B cell (primary cell): ENCODE results near the gene RNASET2. TPM values are rescaled to one million over a fixed set of nuclear protein-coding genes. Genes with fewer than 3 reads are reported as not detected.

Experiments used
- ATAC-seq: fragments of 200-7000 bp; cut with Tn5 transposase; one replicate; pipeline ENCODE4 v1.10.0; 2021; ENCODE audit warnings: low read depth, mild to moderate bottlenecking, moderate number of reproducible peaks, moderate library complexity
- CTCF ChIA-PET: fragments of 350-600 bp; sonication (Branson Sonifier 250); formaldehyde crosslinking; loops from one replicate; lab custom pipeline; 2021; ENCODE audit warnings: antibody characterized with exemption, inconsistent platforms; lab: Charles Lee
- POLR2A ChIA-PET: fragments of 350-600 bp; sonication (Branson Sonifier 250); formaldehyde crosslinking; loops from one replicate; lab custom pipeline; 2021; ENCODE audit warnings: antibody characterized with exemption; lab: Charles Lee
- DNase-seq: peaks from one replicate; pipeline ENCODE4 v3.0.0; 2013
- H2AFZ ChIP-seq: 2 replicates; pipeline ENCODE4 v1.6.1; 2012; ENCODE audit warnings: mild to moderate bottlenecking, low read depth, low read length; ENCODE audit not compliant: insufficient read depth, poor library complexity, severe bottlenecking
- H3K27ac ChIP-seq, 2 donors: 1 replicate in 1 of 2; 2 replicates in 1 of 2; pipeline ENCODE4 v1.5.1; 2012 to 2013; ENCODE audit warnings: low read length in 2 of 2, mild to moderate bottlenecking in 2 of 2, moderate library complexity in 1 of 2
- H3K27me3 ChIP-seq, 4 experiments: fragments of 200-600 bp in 1 of 4; sonication (generic) in 1 of 4; replicated peaks in 1 of 4; 1 replicate in 2 of 4; 2 replicates in 2 of 4; pipeline versions ENCODE4 v1.6.1 to v1.7.0; 2013 to 2016; ENCODE audit warnings: low read length in 3 of 4, mild to moderate bottlenecking in 2 of 4, mixed read lengths in 1 of 4, moderate library complexity in 1 of 4; ENCODE audit not compliant: insufficient read depth in 4 of 4, control insufficient read depth in 3 of 4; ENCODE audit errors: control extremely low read depth in 1 of 4
- H3K36me3 ChIP-seq, 2 experiments: replicated peaks in 1 of 2; 1 replicate in 1 of 2; 2 replicates in 1 of 2; pipeline versions ENCODE4 v1.6.1 to v1.7.1; 2013; ENCODE audit warnings: low read length in 1 of 2; ENCODE audit not compliant: insufficient read depth in 2 of 2, control insufficient read depth in 1 of 2; ENCODE audit errors: control extremely low read depth in 1 of 2, extremely low read depth in 1 of 2
- H3K4me1 ChIP-seq, 2 donors: fragments of 200-600 bp in 1 of 2; sonication (generic) in 1 of 2; 1 replicate in 1 of 2; 2 replicates in 1 of 2; pipeline versions ENCODE4 v1.5.1 to v1.6.1; 2013 to 2017; ENCODE audit warnings: low read length in 2 of 2; ENCODE audit not compliant: control insufficient read depth in 2 of 2, insufficient read depth in 2 of 2
- H3K4me2 ChIP-seq: replicated peaks from 2 replicates; pipeline ENCODE3; 2012; ENCODE audit warnings: mild to moderate bottlenecking, low read depth, low read length; ENCODE audit not compliant: poor library complexity, severe bottlenecking
- H3K4me3 ChIP-seq, 5 experiments: fragments of 200-600 bp in 1 of 5; sonication (generic) in 1 of 5; 1 replicate in 3 of 5; 2 replicates in 2 of 5; pipeline versions ENCODE4 v1.5.1 to v1.7.0; 2011 to 2016; ENCODE audit warnings: low read length in 4 of 5, mild to moderate bottlenecking in 4 of 5, low read depth in 2 of 5, control low read depth in 1 of 5, moderate library complexity in 1 of 5; ENCODE audit not compliant: insufficient read depth in 1 of 5; ENCODE audit errors: control extremely low read depth in 1 of 5, extremely low read depth in 1 of 5
- H3K79me2 ChIP-seq: fragments of 200-600 bp; sonication (generic); one replicate; pipeline ENCODE4 v1.6.0; 2016; ENCODE audit warnings: low read length; ENCODE audit not compliant: control insufficient read depth, insufficient read depth
- H3K9ac ChIP-seq: fragments of 200-600 bp; sonication (generic); 2 replicates; pipeline ENCODE4 v1.6.1; 2017; ENCODE audit warnings: mild to moderate bottlenecking, low read length, moderate library complexity
- H3K9me3 ChIP-seq, 3 donors: one replicate each; pipeline versions ENCODE4 v1.6.1 to v1.7.1; 2013; ENCODE audit warnings: low read length in 2 of 3; ENCODE audit not compliant: control insufficient read depth in 2 of 3, insufficient read depth in 1 of 3; ENCODE audit errors: control extremely low read depth in 1 of 3
- H4K20me1 ChIP-seq: 2 replicates; pipeline ENCODE4 v1.6.0; 2012; ENCODE audit warnings: mild to moderate bottlenecking, low read length; ENCODE audit not compliant: insufficient read depth, control insufficient read depth, poor library complexity, severe bottlenecking
- H3K27ac Mint-ChIP-seq: one replicate; pipeline ENCODE4 v1.8.0; 2021; ENCODE audit warnings: mixed read lengths
- H3K27me3 Mint-ChIP-seq: one replicate; pipeline ENCODE4 v1.8.0; 2021; ENCODE audit warnings: mixed read lengths
- H3K4me1 Mint-ChIP-seq: one replicate; pipeline ENCODE4 v1.8.0; 2021; ENCODE audit warnings: mixed read lengths
- H3K4me3 Mint-ChIP-seq: one replicate; pipeline ENCODE4 v1.8.0; 2021; ENCODE audit warnings: mixed read lengths
- H3K9me3 Mint-ChIP-seq: one replicate; pipeline ENCODE4 v1.8.0; 2022; ENCODE audit warnings: mixed read lengths; ENCODE audit not compliant: insufficient read depth
- EZH2 ChIP-seq: IDR thresholded peaks from 2 replicates; pipeline ENCODE4 v1.6.1; 2012; ENCODE audit warnings: borderline replicate concordance, low read depth, mild to moderate bottlenecking, moderate library complexity, low read length; ENCODE audit not compliant: insufficient read depth, poor library complexity, severe bottlenecking
- WGBS: methylation state at CpG from one replicate; pipeline ENCODE4 v1.1.5; 2013; ENCODE audit warnings: missing lambda C conversion rate; ENCODE audit not compliant: insufficient coverage; 5-methylcytosine and 5-hydroxymethylcytosine counted together
- intact Hi-C: fragments of 100-400 bp; cut with micrococcal nuclease; formaldehyde crosslinking; loops from one replicate; pipeline ENCODE4 v1.10.0; 2022
- polyA plus RNA-seq: library from polyadenylated mRNA; depleted of rRNA; stranded (reverse); fragments of >200 nt; gene quantifications from 2 replicates; pipeline ENCODE4 v1.2.3, GENCODE V29; 2012
- total RNA-seq, 2 donors: library from RNA; stranded (reverse); fragments of 120-200 nt in 1 of 2; gene quantifications; 1 replicate in 1 of 2; 2 replicates in 1 of 2; pipeline versions ENCODE4 v1.2.3 to v1.2.4, GENCODE V29; 2013 to 2022
- TF ChIP-seq, protein P1 (sequence below): fragments of 200-600 bp; IDR thresholded peaks from one replicate; pipeline ENCODE4 v1.8.0; 2022; ENCODE audit warnings: antibody characterized with exemption, mild to moderate bottlenecking

Gene RNASET2
- total and polyA plus RNA-seq, 2 donors (not counting 1 experiment from before 2014, with no cell fraction given): 293 to 330 TPM

DNA sequence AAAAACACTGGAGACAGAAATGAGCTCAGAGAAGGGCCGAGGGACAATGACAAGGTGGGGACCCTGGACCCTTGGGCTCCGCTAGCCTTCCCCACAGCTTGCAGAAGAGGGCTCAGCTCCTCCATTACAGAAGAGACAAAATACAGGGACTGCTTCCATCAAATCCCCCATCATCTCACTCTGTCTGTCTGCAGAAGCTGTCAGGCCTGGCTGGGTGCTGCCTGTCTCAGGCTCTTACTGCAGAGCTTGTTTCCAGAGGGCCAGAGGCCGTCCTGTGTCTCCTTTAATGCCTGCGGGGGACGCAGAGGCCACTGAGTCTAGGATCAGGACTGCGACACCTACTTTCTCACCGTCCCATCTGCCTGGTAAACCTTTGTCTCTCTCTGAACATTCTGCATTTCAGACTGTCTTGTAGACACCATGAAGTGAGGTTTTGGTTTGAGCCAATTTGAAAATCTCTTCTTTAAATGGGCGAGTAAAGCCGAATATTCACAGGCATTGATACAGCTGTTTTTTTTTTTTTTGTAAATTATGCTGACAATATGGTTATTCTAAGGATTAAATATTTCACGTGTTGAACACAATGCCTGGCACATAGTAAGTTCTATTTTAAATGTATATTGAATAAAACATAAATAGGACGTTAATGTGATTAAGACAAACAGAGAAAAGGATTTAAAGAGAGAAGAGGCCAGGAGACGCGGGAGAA, 28.3 kb downstream of the RNASET2 start:
- Mint-ChIP-seq H3K4me1 (peaks cover 43% of the 10 kb centered on the region), H3K4me3 (no peak overlapping the region), H3K27me3 (no peaks in the 10 kb centered on the region), H3K27ac (peak overlapping the region; percentile 96), H3K9me3 (no peaks in the 10 kb centered on the region)
- Histone ChIP-seq H3K4me1 (peaks cover 21 to 29% of the 10 kb centered on the region in 2 donors), H3K36me3 (peaks cover 4 to 64% of the 10 kb centered on the region in 2 experiments), H3K79me2 (peaks cover 36% of the 10 kb centered on the region), H3K27me3 (no peaks in the 10 kb centered on the region), H4K20me1 (peaks cover 55% of the 10 kb centered on the region), H2AFZ (no peak overlapping the region), H3K9ac (no peak overlapping the region), H3K9me3 (no peaks in the 10 kb centered on the region), H3K4me2 (no peak overlapping the region), H3K4me3 (no peak overlapping the region), H3K27ac (peak overlapping the region in 1 of 2 donors; percentile 46)
- TF ChIP-seq, protein P1, sequence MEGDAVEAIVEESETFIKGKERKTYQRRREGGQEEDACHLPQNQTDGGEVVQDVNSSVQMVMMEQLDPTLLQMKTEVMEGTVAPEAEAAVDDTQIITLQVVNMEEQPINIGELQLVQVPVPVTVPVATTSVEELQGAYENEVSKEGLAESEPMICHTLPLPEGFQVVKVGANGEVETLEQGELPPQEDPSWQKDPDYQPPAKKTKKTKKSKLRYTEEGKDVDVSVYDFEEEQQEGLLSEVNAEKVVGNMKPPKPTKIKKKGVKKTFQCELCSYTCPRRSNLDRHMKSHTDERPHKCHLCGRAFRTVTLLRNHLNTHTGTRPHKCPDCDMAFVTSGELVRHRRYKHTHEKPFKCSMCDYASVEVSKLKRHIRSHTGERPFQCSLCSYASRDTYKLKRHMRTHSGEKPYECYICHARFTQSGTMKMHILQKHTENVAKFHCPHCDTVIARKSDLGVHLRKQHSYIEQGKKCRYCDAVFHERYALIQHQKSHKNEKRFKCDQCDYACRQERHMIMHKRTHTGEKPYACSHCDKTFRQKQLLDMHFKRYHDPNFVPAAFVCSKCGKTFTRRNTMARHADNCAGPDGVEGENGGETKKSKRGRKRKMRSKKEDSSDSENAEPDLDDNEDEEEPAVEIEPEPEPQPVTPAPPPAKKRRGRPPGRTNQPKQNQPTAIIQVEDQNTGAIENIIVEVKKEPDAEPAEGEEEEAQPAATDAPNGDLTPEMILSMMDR: no peak
- TF ChIP-seq EZH2: no peak
- POLR2A ChIA-PET: no interaction called here
- CTCF ChIA-PET: interaction anchor here (1.4 to 1.9 kb wide), 2 partner anchors 61 to 62 kb away, joined by 7 to 17 read pairs; no protein-coding TSS in a partner anchor
- intact Hi-C loops: no loop called here
- DNase-seq (no peak), ATAC-seq (no peak)
- 95% methylated on average over 4 of the region's 13 CpGs for WGBS

DNA sequence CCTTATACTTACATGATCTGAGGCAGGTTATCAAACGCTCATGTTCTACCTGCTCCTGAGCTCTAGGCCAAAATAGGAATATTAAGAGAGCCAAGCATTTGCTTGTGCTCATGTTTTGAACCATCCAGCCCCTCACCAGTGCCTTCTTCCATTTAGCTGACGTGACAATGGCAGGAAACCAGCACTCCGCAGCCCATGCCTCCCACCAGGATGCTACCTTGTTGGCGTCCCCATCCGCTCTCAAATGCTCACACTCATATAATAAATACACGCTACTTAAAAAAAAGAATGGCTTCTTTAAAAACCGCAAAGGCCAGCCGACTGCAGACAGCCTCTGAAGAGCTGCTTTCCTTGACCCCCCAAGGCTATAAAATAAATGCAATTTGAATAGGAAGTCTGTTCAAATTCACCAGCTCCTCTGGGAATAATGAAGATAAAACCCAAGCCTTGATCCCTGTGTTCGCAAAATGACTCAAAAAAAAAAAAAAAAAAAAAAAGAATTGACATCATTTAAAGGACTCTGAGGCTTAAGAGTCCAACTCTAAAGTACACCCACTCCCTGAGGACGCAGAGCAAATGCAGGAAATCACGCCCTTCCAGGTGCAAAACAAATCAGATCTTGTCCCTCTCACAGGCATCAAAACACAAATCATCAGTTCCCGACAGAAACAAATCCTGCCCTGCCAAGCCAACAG, 29.0 kb downstream of the RNASET2 start:
- Histone ChIP-seq H3K4me1 (peaks cover 21 to 29% of the 10 kb centered on the region in 2 donors), H3K27ac (peak overlapping the region in 1 of 2 donors; percentile 46), H3K4me3 (no peak overlapping the region), H3K9ac (no peak overlapping the region), H3K79me2 (peaks cover 29% of the 10 kb centered on the region), H3K36me3 (peaks cover 4 to 58% of the 10 kb centered on the region in 2 experiments), H3K9me3 (no peaks in the 10 kb centered on the region), H4K20me1 (peaks cover 48% of the 10 kb centered on the region), H3K27me3 (no peaks in the 10 kb centered on the region), H3K4me2 (no peak overlapping the region), H2AFZ (no peak overlapping the region)
- H3K9me3 Mint-ChIP-seq: no peaks in the 10 kb centered on the region
- H3K4me1 Mint-ChIP-seq: peaks cover 44% of the 10 kb centered on the region
- ChIA-PET CTCF (interaction anchor here (0.7 to 1.4 kb wide), 2 partner anchors 62 to 160 kb away, joined by 3 to 7 read pairs; no protein-coding TSS in a partner anchor), POLR2A (interaction anchor here (0.6 kb wide), 1 partner anchor 161 kb away, joined by 8 read pairs; no protein-coding TSS in a partner anchor)
- H3K27me3 Mint-ChIP-seq: no peaks in the 10 kb centered on the region
- H3K27ac Mint-ChIP-seq: peak overlapping the region; percentile 78
- DNase-seq (no peak), ATAC-seq (no peak)
- TF ChIP-seq, protein P1: no peak
- no peak for TF ChIP-seq EZH2
- intact Hi-C loops: no loop called here
- no peak overlapping the region for H3K4me3 Mint-ChIP-seq
- WGBS: 94% methylated on average over 7 of the region's 12 CpGs
